A549 (cell line): ENCODE data around the gene PPP2R2C. TPM values are rescaled to one million over a fixed set of nuclear protein-coding genes. Genes with fewer than 3 reads are reported as not detected.

Experiments used
- ATAC-seq, 2 experiments: fragments of 200-7000 bp in 1 of 2; fragments of >200 bp in 1 of 2; cut with Nextera tagmentation in 1 of 2; cut with Tn5 transposase in 1 of 2; 3 replicates each; pipeline versions ENCODE4 v1.8.0 to v1.9.1; 2018 to 2020; ENCODE audit warnings: mild to moderate bottlenecking in 1 of 2, moderate library complexity in 1 of 2
- CTCF ChIA-PET: fragments of 300-600 bp; sonication (Branson Sonifier 250); formaldehyde crosslinking; extraction: SDS; loops from one replicate; lab custom pipeline; 2021; ENCODE audit warnings: antibody characterized with exemption, inconsistent platforms; lab: Yijun Ruan, JAX
- POLR2A ChIA-PET: fragments of 350-600 bp; formaldehyde crosslinking; extraction: SDS; loops from one replicate; lab custom pipeline; 2021; ENCODE audit warnings: antibody characterized with exemption, inconsistent platforms; lab: Yijun Ruan, JAX
- DNase-seq, 2 experiments: peaks; one replicate each; pipeline versions ENCODE4 v3.0.0 to v3.0.0-alpha.2; 2011 to 2016; ENCODE audit warnings: low read depth in 1 of 2, low spot score in 1 of 2
- FAIRE-seq: peaks from 2 replicates; lab custom pipeline; 2011; peaks lifted over from hg19 to GRCh38; lab: Jason Lieb, UNC
- H3K27ac ChIP-seq, 2 experiments: fragments of >200 bp; sonication (Bioruptor Twin); formaldehyde crosslinking; 3 replicates each; pipeline ENCODE4 v1.5.1; 2016 to 2017
- H3K4me1 ChIP-seq: fragments of >200 bp; sonication (Bioruptor Twin); formaldehyde crosslinking; 3 replicates; pipeline ENCODE4 v1.6.1; 2016
- H3K4me2 ChIP-seq: fragments of >200 bp; sonication (Bioruptor Twin); formaldehyde crosslinking; 3 replicates; pipeline ENCODE4 v1.6.1; 2016
- H3K4me3 ChIP-seq: fragments of >200 bp; sonication (Bioruptor Twin); formaldehyde crosslinking; 3 replicates; pipeline ENCODE4 v1.5.1; 2016
- H3K9me3 ChIP-seq: fragments of >200 bp; sonication (Bioruptor Twin); formaldehyde crosslinking; 3 replicates; pipeline ENCODE4 v1.6.1; 2016
- CBX2 ChIP-seq: fragments of 200-600 bp; sonication (generic); IDR thresholded peaks from 2 replicates; pipeline ENCODE4 v1.6.1; 2016; ENCODE audit warnings: low read depth, mild to moderate bottlenecking, borderline replicate concordance
- CEBPB ChIP-seq, 2 experiments: fragments of >200 bp in 1 of 2; sonication (Bioruptor Twin) in 1 of 2; formaldehyde crosslinking in 1 of 2; IDR thresholded peaks; 2 replicates each; pipeline ENCODE4 v1.6.1; 2012 to 2016
- CHD4 ChIP-seq: fragments of 200-600 bp; sonication (generic); IDR thresholded peaks from 2 replicates; pipeline ENCODE4 v1.6.1; 2016; ENCODE audit warnings: antibody characterized with exemption, mild to moderate bottlenecking, borderline replicate concordance
- EHMT2 ChIP-seq: fragments of 200-600 bp; sonication (generic); IDR thresholded peaks from 2 replicates; pipeline ENCODE4 v1.6.1; 2016; ENCODE audit warnings: antibody characterized with exemption, low read depth, mild to moderate bottlenecking, moderate library complexity
- EP300 ChIP-seq, 2 experiments: fragments of >200 bp; sonication (Bioruptor Twin); formaldehyde crosslinking; IDR thresholded peaks; 2 replicates in 1 of 2; 3 replicates in 1 of 2; pipeline ENCODE4 v1.6.1; 2016 to 2017
- FOSB ChIP-seq: fragments of 250-450 bp; sonication (Bioruptor Pico); IDR thresholded peaks from 2 replicates; pipeline ENCODE4 v1.5.0; 2020; ENCODE audit warnings: mild to moderate bottlenecking, moderate library complexity
- HEYL ChIP-seq: fragments of 250-450 bp; sonication (Bioruptor Pico); IDR thresholded peaks from 2 replicates; pipeline ENCODE4 v1.8.0; 2021; ENCODE audit warnings: mild to moderate bottlenecking, moderate library complexity
- HOXA7 ChIP-seq: fragments of 250-450 bp; sonication (Bioruptor Pico); IDR thresholded peaks from 2 replicates; pipeline ENCODE4 v1.5.0; 2020; ENCODE audit warnings: mild to moderate bottlenecking, moderate library complexity
- HOXB13 ChIP-seq: fragments of 250-450 bp; sonication (Bioruptor Pico); IDR thresholded peaks from 2 replicates; pipeline ENCODE4 v1.5.0; 2020; ENCODE audit warnings: low read depth, mild to moderate bottlenecking, moderate library complexity
- HOXB5 ChIP-seq: fragments of 250-450 bp; sonication (Bioruptor Pico); IDR thresholded peaks from 2 replicates; pipeline ENCODE4 v1.5.0; 2020; ENCODE audit warnings: mild to moderate bottlenecking, moderate library complexity
- JUN ChIP-seq, 2 experiments: fragments of >200 bp; sonication (Bioruptor Twin); formaldehyde crosslinking; IDR thresholded peaks; 2 replicates in 1 of 2; 3 replicates in 1 of 2; pipeline ENCODE4 v1.6.1; 2016 to 2017
- KDM1A ChIP-seq: fragments of 200-600 bp; sonication (generic); IDR thresholded peaks from 2 replicates; pipeline ENCODE4 v1.6.1; 2016; ENCODE audit warnings: low read depth, mild to moderate bottlenecking
- KDM5A ChIP-seq: fragments of 200-600 bp; sonication (generic); IDR thresholded peaks from 2 replicates; pipeline ENCODE4 v1.6.1; 2016; ENCODE audit warnings: antibody characterized with exemption, mild to moderate bottlenecking
- MAFK ChIP-seq: fragments of 450-650 bp; IDR thresholded peaks from 2 replicates; pipeline ENCODE4 v1.6.1; 2014; ENCODE audit not compliant: partially characterized antibody
- MAZ ChIP-seq: fragments of 150-350 bp; IDR thresholded peaks from 2 replicates; pipeline ENCODE4 v1.6.1; 2014; ENCODE audit warnings: antibody characterized with exemption, low read depth, low read length, borderline replicate concordance
- MYC ChIP-seq: IDR thresholded peaks from 2 replicates; pipeline ENCODE4 v1.6.1; 2012; ENCODE audit warnings: mild to moderate bottlenecking, inconsistent platforms, low read length, improper control_type of control experiment, borderline replicate concordance
- NPAS2 ChIP-seq: fragments of 250-450 bp; sonication (Bioruptor Pico); IDR thresholded peaks from 2 replicates; pipeline ENCODE4 v1.8.0; 2022; ENCODE audit warnings: mild to moderate bottlenecking, moderate library complexity, borderline replicate concordance
- POLR2AphosphoS2 ChIP-seq: conservative IDR thresholded peaks from 2 replicates; pipeline ENCODE4 v1.6.1; 2012; ENCODE audit warnings: low read length, improper control_type of control experiment, inconsistent platforms
- RCOR1 ChIP-seq: fragments of 150-350 bp; IDR thresholded peaks from 2 replicates; pipeline ENCODE4 v1.6.1; 2014; ENCODE audit warnings: antibody characterized with exemption, low read length, low read depth
- TP53 ChIP-seq: fragments of 250-450 bp; sonication (Bioruptor Pico); IDR thresholded peaks from 2 replicates; pipeline ENCODE4 v1.5.0; 2021; ENCODE audit warnings: mild to moderate bottlenecking, moderate library complexity
- WGBS: methylation state at CpG from one replicate; pipeline ENCODE4 v1.1.6; 2017; ENCODE audit errors: missing lambda C conversion rate; 5-methylcytosine and 5-hydroxymethylcytosine counted together
- polyA plus RNA-seq, 4 experiments: library from polyadenylated mRNA; depleted of rRNA in 3 of 4; stranded (reverse); fragments of >200 nt; fragmentation: RNase III in 1 of 4; extraction: RNeasy Plus Mini Kit Qiagen cat#74134 plus additional on column Dnase treatment in 1 of 4; gene quantifications; 2 replicates in 3 of 4; 3 replicates in 1 of 4; pipeline ENCODE4 v1.2.3, GENCODE V29; 2011 to 2017
- TF ChIP-seq, protein P1 (sequence below): IDR thresholded peaks from 2 replicates; pipeline ENCODE4 v1.6.1; 2012; ENCODE audit warnings: low read depth, borderline replicate concordance
- TF ChIP-seq, protein P2 (sequence below): fragments of 150-350 bp; IDR thresholded peaks from 2 replicates; pipeline ENCODE4 v1.6.1; 2014; ENCODE audit warnings: low read depth, mild to moderate bottlenecking, low read length

The PPP2R2C gene
- polyA plus RNA-seq, 2 of the 4 experiments (the other 2 are of a cell fraction), result 23.9 to 29.4 TPM

DNA sequence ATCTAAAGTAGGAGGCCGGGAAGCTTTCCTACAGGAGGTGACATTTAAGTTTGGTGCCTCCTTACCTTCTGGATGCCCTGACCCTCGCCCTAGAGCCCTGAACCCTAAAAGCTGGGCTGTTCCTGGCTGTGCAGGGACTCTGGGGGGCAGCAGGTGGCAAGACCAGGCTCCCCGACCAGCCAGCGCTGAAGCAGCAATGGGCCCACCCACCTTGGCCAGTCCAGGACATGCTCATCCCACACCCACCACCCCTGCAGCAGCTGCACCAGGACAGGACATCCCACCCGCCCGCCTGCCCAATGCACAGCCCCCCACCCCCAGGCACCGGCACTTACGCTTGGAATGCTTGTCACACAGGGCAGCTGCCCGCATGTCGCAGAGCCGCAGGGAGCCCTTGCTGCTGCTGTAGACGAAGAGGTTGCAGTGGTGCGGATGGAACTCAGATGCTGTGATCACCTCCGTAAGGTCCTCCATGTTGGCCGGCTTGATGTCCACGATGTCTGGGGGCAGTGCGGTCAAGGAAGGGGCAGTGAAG is 124.8 kb downstream of the PPP2R2C start:
- no peak for FAIRE-seq
- peaks cover 20% of the 10 kb centered on the region for H3K4me1 ChIP-seq
- TF ChIP-seq, protein P1, sequence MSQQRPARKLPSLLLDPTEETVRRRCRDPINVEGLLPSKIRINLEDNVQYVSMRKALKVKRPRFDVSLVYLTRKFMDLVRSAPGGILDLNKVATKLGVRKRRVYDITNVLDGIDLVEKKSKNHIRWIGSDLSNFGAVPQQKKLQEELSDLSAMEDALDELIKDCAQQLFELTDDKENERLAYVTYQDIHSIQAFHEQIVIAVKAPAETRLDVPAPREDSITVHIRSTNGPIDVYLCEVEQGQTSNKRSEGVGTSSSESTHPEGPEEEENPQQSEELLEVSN, result no peak
- no peak for TF ChIP-seq CBX2
- TF ChIP-seq NPAS2 (CRISPR knock-in tag), result no peak
- no peak for TF ChIP-seq EP300 (IDR thresholded peaks at IDR 0.05)
- no peak for TF ChIP-seq MAZ
- TF ChIP-seq, all 56 proteins: peak for 0
- ChIA-PET CTCF (interaction anchor here (0.5 to 9.1 kb wide), 6 partner anchors 14 to 202 kb away, joined by 3 to 82 read pairs (median 5); no protein-coding TSS in a partner anchor), POLR2A (no interaction called here)
- Histone ChIP-seq H3K27ac (no peak overlapping the region), H3K4me3 (no peak overlapping the region), H3K9me3 (no peaks in the 10 kb centered on the region), H3K4me2 (no peak overlapping the region)
- no peak for DNase-seq
- ATAC-seq, result no peak
- WGBS, result 95% methylated on average over 7 of the region's 17 CpGs

DNA sequence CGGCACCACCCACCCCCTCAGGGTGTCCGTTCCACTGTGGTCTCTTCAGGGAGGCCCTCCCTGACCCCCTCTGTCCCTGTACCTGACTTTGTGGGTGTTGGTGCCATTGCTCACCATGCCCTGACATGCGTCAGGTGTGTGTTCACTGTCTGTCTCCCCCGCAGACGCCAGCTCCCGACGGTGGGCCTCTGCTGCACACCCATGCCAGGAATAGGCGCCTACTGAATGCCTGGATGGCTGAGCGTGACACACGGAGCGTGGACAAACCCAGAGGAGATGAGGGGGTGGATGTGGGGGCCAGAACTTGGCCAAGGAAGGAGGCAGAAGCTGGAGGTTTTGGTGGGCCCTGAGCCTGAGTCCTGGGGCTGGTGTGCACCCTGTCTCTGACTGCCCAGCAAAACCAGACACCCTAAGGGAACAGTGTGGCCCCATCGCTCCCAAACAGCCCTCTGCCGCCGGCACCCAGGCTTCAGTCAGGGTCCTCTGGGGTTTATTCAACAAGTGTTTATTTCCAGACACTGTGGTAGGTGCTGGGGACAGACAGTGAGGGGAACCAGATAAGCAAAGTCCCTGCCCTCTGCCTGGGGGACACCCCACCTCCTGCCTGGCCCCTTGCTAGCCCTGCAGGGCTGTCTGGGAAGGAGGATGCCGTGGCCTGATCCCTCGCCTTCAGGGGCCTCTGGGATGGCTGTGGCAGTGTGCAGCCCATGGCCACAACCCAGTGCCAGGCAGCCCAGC is 125.9 kb downstream of the PPP2R2C start:
- DNase-seq, result no peak
- WGBS, result 96% methylated on average over 8 of the region's 16 CpGs
- no peak for TF ChIP-seq RCOR1
- no peak for TF ChIP-seq HOXB5 (CRISPR knock-in tag)
- no peak for TF ChIP-seq POLR2AphosphoS2
- no peak for TF ChIP-seq TP53 (CRISPR knock-in tag)
- TF ChIP-seq MYC, result no peak
- no peak for TF ChIP-seq HOXA7 (CRISPR knock-in tag)
- no peak for TF ChIP-seq KDM1A
- no peak for TF ChIP-seq EHMT2
- no peak for TF ChIP-seq FOSB (CRISPR knock-in tag)
- no peak for TF ChIP-seq HOXB13 (CRISPR knock-in tag)
- no peak for TF ChIP-seq MAZ
- no peak for TF ChIP-seq KDM5A
- no peak for TF ChIP-seq EP300 (IDR thresholded peaks at IDR 0.05)
- TF ChIP-seq CEBPB (IDR thresholded peaks at IDR 0.05), result no peak
- no peak for TF ChIP-seq JUN (IDR thresholded peaks at IDR 0.05)
- Histone ChIP-seq H3K9me3 (no peaks in the 10 kb centered on the region), H3K4me3 (no peak overlapping the region), H3K4me2 (no peak overlapping the region), H3K27ac (no peak overlapping the region), H3K4me1 (peaks cover 20% of the 10 kb centered on the region)
- CTCF ChIA-PET, result interaction anchor here (1.0 to 9.1 kb wide), 4 partner anchors 13 to 124 kb away, joined by 3 to 82 read pairs (median 16); no protein-coding TSS in a partner anchor
- POLR2A ChIA-PET, result no interaction called here
- no peak for FAIRE-seq
- ATAC-seq, result no peak

DNA sequence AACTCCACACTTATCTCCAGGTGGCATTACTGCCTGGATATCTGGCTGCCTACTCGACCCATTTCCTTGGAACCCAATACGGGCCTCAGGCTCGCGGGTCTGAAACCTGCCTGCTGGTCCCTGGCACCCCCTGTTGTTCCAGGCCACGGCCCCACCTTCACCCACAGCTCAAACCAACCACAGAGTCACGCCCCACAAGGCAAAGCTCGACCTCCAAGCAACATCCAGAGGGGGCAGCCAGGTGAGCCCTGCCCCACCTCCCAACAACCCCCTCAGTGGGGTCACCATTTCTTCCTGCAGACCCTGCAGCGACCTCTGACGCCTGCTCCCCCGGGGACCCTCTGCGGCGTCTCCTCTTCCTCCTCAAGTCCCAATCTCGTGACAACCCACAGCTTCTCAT is 126.5 kb downstream of the PPP2R2C start:
- POLR2A ChIA-PET, result no interaction called here
- CTCF ChIA-PET, result interaction anchor here (1.2 to 9.1 kb wide), 3 partner anchors 13 to 95 kb away, joined by 3 to 82 read pairs (median 30); no protein-coding TSS in a partner anchor
- Histone ChIP-seq H3K4me2 (no peak overlapping the region), H3K4me3 (no peak overlapping the region), H3K27ac (no peak overlapping the region), H3K9me3 (no peaks in the 10 kb centered on the region), H3K4me1 (peaks cover 20% of the 10 kb centered on the region)
- WGBS, result 98% methylated on average over 13 of the region's 13 CpGs
- ATAC-seq (no peak), FAIRE-seq (no peak), DNase-seq (no peak)
- TF ChIP-seq CHD4 (no peak), HEYL (CRISPR knock-in tag) (no peak), MAFK (no peak)
- TF ChIP-seq, protein P2, sequence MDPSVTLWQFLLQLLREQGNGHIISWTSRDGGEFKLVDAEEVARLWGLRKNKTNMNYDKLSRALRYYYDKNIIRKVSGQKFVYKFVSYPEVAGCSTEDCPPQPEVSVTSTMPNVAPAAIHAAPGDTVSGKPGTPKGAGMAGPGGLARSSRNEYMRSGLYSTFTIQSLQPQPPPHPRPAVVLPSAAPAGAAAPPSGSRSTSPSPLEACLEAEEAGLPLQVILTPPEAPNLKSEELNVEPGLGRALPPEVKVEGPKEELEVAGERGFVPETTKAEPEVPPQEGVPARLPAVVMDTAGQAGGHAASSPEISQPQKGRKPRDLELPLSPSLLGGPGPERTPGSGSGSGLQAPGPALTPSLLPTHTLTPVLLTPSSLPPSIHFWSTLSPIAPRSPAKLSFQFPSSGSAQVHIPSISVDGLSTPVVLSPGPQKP, result no peak
